ENCODE measurements around the gene FRY. TPM values are rescaled to one million over a fixed set of nuclear protein-coding genes. Genes with fewer than 3 reads are reported as not detected.

Gene FRY
- total and polyA plus RNA-seq, 4 donors: 6.2 to 31.2 (median 12.7) TPM

GRCh38 chr13:32013181-32013580 is 18.4 kb upstream of the FRY start:
- H3K9ac ChIP-seq (ENCODE audit: low read depth in 1 of 2, low read length in 2 of 2): no peak overlapping the region
- no peak for TF ChIP-seq TAF1 (conservative IDR thresholded peaks at IDR 0.05)
- H3K27me3 ChIP-seq (ENCODE audit: control insufficient read depth in 4 of 4, insufficient read depth in 4 of 4, low read length in 3 of 4): no peaks in the 10 kb centered on the region
- no peak overlapping the region for H3K27ac ChIP-seq (ENCODE audit: low read depth in 1 of 2, low read length in 2 of 2)
- no peak for DNase-seq (ENCODE audit: low spot score)
- H3K4me1 ChIP-seq (ENCODE audit: control insufficient read depth in 4 of 4, insufficient read depth in 4 of 4, low read length in 3 of 4): peaks cover 0 to 13% (median 4%) of the 10 kb centered on the region in 4 donors
- H3K36me3 ChIP-seq (ENCODE audit: control insufficient read depth in 4 of 4, insufficient read depth in 3 of 4, low read depth in 1 of 4, low read length in 3 of 4): no peaks in the 10 kb centered on the region
- H3K4me3 ChIP-seq (ENCODE audit: low read depth in 1 of 3, low read length in 3 of 3): no peak overlapping the region
- H3K9me3 ChIP-seq (ENCODE audit: control insufficient read depth in 4 of 4, low read length in 3 of 4): no peaks in the 10 kb centered on the region
- 94% methylated on average over 6 of the region's 6 CpGs for WGBS

- WGBS: 95% methylated on average over 2 of the region's 2 CpGs
- Histone ChIP-seq H3K27ac (ENCODE audit: low read depth in 1 of 2, low read length in 2 of 2) (no peak overlapping the region), H3K9me3 (ENCODE audit: control insufficient read depth in 4 of 4, low read length in 3 of 4) (no peaks in the 10 kb centered on the region), H3K9ac (ENCODE audit: low read depth in 1 of 2, low read length in 2 of 2) (no peak overlapping the region), H3K36me3 (ENCODE audit: control insufficient read depth in 4 of 4, insufficient read depth in 3 of 4, low read depth in 1 of 4, low read length in 3 of 4) (no peaks in the 10 kb centered on the region), H3K4me1 (ENCODE audit: control insufficient read depth in 4 of 4, insufficient read depth in 4 of 4, low read length in 3 of 4) (no peaks in the 10 kb centered on the region), H3K27me3 (ENCODE audit: control insufficient read depth in 4 of 4, insufficient read depth in 4 of 4, low read length in 3 of 4) (no peaks in the 10 kb centered on the region), H3K4me3 (ENCODE audit: low read depth in 1 of 3, low read length in 3 of 3) (no peak overlapping the region)
- DNase-seq (ENCODE audit: low spot score): no peak
- TF ChIP-seq YY1 (IDR thresholded peaks at IDR 0.05): no peak
- TF ChIP-seq HNF4A (conservative IDR thresholded peaks at IDR 0.05): no peak
- no peak for TF ChIP-seq MAX (IDR thresholded peaks at IDR 0.05)
- no peak for TF ChIP-seq SP1 (IDR thresholded peaks at IDR 0.05)
- TF ChIP-seq RAD21 (IDR thresholded peaks at IDR 0.05): no peak
- no peak for TF ChIP-seq HNF4G (IDR thresholded peaks at IDR 0.05)
- no peak for TF ChIP-seq FOXA2 (IDR thresholded peaks at IDR 0.05)
- TF ChIP-seq TAF1 (conservative IDR thresholded peaks at IDR 0.05): no peak
- TF ChIP-seq GABPA (IDR thresholded peaks at IDR 0.05 in 1 of 2, conservative IDR thresholded peaks at IDR 0.05 in 1 of 2): no peak
- TF ChIP-seq REST (IDR thresholded peaks at IDR 0.05): no peak
- no peak for TF ChIP-seq FOXA1 (IDR thresholded peaks at IDR 0.05)
These were observed 15.5 kb upstream of the FRY start for GRCh38 chr13:32016119-32016518.

DNA sequence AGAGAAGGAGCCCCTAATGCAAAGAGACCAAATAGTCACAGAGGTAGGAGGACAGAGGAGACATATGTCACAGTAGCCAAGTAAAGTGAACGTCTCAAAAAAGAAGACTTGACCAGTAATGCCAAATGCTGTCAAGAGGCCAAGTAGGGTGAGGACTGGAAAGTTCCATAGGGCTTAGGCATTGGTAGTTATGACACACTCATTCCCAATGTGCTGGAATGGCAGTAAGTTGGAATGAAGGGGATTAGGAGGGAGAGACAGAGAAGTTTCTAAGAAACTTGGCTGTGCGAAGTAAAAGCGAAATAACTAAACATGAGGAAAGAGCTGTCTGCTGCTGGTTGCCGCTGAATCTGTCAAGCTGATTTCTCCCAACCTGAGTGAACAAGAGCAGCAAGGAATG is 14.9 kb upstream of the FRY start:
- H3K4me3 ChIP-seq (ENCODE audit: low read depth in 1 of 3, low read length in 3 of 3): no peak overlapping the region

More for the DNA sequence above, 14.9 kb upstream of the FRY start:
- Histone ChIP-seq H3K9ac (ENCODE audit: low read depth in 1 of 2, low read length in 2 of 2) (no peak overlapping the region), H3K4me1 (ENCODE audit: control insufficient read depth in 4 of 4, insufficient read depth in 4 of 4, low read length in 3 of 4) (no peaks in the 10 kb centered on the region), H3K9me3 (ENCODE audit: control insufficient read depth in 4 of 4, low read length in 3 of 4) (no peaks in the 10 kb centered on the region), H3K36me3 (ENCODE audit: control insufficient read depth in 4 of 4, insufficient read depth in 3 of 4, low read depth in 1 of 4, low read length in 3 of 4) (no peaks in the 10 kb centered on the region), H3K27ac (ENCODE audit: low read depth in 1 of 2, low read length in 2 of 2) (no peak overlapping the region), H3K27me3 (ENCODE audit: control insufficient read depth in 4 of 4, insufficient read depth in 4 of 4, low read length in 3 of 4) (no peaks in the 10 kb centered on the region)
- TF ChIP-seq NR2F2 (IDR thresholded peaks at IDR 0.05) (no peak), TAF1 (conservative IDR thresholded peaks at IDR 0.05) (no peak), HNF4A (conservative IDR thresholded peaks at IDR 0.05) (no peak), RAD21 (IDR thresholded peaks at IDR 0.05) (no peak), REST (IDR thresholded peaks at IDR 0.05) (no peak), JUND (IDR thresholded peaks at IDR 0.05) (no peak), FOXA2 (IDR thresholded peaks at IDR 0.05) (no peak), ATF3 (IDR thresholded peaks at IDR 0.05) (no peak)
- DNase-seq (ENCODE audit: low spot score): no peak
- 95% methylated on average over 4 of the region's 4 CpGs for WGBS
